ENCODE results near the gene FBF1.

FBF1 gene

DNA sequence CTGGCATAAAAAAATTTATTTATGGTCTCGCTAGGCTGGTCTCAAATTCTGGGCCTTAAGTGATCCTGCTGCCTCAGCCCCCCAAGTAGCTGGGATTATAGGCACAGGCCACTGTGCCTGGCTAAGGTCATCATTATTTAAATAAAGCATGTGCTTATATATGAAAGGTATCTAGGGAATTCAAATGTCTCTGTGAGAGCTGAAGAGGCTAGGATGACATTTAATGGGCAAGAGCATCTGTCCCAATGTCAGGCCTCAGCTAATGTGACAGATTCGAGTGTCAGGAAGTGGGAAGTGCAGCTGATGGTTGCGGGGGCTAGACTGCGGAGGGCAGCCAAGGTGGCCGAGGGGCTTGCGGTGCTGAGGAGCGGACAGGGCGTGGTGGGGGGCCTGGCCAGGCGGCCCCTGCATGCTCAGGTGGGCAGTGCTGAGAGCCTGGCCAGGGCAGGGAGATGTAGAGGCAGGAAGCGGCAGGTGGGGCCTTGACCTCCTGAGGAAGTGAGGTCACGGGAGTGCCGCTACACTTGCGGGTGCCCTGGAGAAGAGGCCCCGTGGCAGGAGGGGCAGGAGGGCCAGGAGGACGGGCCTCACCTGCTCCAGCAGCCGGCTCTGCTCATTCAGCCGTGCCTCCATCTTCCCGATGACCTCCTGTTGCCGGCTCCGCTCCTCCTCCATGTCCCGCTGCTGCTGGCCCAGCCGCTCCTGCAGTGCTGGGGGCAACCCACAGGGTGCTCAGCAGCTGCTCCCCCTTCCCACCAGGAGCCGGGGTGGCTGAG, 23.5 kb downstream of the FBF1 start:
- no peak for DNase-seq (ENCODE audit: low spot score)

DNA sequence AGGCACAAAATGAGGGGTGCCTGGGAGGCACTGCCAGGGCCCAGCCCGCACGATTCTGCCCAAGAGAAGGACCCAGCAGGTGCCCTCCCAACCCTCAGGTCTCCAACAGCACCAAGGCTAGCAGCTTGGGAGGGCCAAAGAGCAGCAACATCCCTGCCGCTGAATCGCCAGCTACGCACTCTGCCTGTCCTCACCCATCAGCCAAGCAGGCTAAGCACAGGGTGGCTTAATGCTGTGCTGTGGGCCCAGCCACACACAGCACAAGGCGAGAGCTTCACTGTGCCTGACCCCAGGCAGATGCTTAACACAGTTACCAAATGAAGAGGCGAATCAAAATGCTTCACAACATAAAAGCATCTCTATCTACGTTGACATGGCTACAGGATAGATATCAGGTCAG, 25.6 kb downstream of the FBF1 start:
- no peak for DNase-seq (ENCODE audit: low spot score)

DNA sequence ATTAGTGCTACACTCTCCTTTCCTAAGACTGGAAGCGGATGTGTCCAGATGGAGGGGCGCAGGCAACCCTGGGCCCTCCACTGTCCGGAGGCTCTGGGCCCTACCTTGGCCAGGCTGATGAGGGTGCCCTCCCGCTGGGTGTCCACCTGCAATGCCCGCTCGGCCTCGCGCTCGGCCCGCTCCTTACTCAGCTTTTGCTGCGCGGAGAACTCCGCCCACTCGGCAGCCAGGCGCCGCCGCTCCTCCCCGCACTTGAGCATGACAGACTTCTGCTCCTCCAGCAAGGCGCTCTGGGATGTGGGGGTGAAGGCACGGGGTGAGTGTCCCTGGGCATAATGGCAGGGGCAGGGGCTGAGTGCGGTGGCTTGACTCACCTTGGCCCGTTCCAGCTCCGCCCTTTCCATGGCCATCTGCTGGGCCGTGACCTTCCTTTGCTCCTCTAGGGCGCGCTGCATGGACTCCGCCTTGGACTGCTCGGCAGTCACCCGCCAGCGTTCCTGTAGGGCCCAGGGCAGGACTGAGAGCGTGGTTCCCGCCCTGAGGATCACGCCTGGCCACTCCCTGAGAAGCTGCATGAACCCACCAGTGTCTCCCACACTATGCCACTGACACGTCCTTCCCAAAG, 26.1 kb downstream of the FBF1 start:
- DNase-seq (ENCODE audit: low spot score) = no peak

DNA sequence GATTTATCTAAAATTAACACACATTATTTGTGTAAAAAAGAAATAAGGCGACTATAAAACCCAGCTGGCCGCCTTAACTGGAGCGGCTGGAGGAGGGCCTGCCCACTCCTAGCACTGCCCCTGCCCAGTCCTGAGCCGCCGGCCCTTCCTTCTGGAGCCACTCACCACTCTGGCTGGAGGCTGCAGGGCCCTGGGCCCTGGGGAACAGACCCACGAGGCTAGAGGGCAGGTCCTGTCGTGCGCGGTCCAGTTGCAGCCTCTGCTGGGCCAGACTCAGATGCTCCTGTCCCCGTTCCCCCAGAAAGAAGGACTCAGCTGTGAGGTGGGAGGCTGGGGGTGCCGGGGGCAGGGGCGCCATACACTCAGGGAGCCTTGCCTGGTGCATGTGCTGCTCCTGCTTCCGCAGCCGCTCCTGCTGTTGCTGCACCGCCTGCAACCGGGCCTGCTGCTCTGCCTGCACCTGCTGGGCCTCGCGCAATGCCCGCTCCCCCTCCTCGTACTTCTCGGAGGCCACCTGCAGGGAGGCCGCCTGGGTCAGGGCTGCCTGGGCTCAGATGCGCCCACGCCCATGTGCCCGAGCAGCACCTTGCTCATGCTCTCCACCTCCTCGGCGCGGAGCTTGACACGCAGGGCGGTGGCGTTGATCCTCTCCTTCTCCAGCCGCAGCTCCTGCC, 27.2 kb downstream of the FBF1 start:
- DNase-seq (ENCODE audit: low spot score) = no peak

DNA sequence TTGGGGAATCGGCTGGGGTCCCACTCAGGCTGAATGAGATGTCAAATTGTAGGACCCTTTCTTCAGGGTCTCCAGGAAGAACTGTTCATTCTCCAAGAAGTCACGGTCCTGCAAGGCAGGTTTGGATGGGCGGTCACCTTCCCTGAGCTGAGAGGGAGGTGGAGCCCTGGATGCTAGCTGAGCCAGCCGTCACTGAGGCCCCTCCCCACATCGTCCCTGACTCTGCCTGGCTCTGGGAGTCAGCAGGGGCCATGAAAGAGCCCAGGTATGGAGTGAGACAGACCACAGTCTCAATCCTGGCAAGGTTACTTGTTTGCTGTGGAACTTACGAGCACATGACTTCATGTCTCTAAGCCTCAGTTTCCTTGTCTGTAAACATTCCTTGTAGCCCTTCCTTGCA, 30.1 kb downstream of the FBF1 start:
- DNase-seq (ENCODE audit: low spot score) = no peak

DNA sequence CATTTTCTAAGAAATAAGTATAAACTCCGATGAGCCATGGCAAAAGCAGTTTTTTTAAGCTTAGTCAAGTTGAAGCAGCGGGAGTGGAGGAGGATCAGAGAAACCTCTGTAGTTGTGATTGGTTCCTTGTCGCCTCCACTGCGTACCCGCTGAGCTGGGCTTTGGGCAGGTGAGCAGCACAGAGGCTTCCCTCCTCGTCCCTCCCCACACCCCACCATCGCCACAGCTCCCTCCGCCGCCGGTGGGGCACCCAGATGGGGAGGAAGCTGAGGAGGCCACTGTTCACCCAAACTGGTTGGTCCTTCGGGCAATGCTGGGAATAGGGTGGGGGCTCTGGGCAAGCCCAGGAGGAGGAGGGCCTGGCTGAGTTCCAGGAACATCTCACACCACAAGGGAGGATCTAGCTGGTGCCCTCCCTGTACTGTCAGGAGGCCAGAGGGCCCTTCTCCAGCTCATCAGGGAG, 31.0 kb downstream of the FBF1 start:
- no peak for DNase-seq (ENCODE audit: low spot score)

DNA sequence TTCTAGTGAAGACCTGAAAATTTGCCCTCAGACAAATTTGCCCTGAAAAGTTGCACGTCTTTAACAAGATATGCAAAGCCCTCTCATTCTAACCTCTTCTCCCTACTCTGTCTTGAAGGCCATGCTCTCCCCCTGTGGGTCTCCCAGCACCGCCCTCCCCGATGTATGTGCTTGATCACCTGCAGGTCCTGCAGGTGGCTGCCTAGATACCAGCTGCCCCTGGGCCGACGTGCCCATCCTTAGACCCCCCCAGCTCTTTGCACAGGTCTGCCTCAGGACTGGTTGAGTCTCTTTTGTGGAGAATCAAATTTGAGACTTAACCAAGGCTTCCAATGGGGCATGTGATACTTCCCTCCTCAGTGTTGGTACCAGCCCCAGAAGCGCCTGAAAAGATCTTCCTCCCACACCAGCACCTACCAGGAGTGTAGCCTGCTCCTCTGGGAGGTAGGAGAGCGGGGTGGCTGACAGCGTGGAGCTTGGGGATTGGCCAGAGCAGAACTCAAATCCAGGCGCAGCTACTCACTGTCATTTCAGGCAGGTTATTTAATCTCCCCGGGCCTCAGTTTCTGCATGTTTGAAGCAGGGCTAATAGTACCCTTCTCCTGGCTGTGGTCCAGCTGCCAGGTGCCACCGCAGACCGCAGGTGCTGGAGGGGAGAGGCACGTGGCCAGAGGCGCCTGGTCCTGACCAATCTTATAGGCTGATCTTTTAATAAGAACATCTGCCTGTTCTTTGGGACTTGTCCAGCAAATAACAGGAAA, 31.6 kb downstream of the FBF1 start:
- no peak for DNase-seq (ENCODE audit: low spot score)

DNA sequence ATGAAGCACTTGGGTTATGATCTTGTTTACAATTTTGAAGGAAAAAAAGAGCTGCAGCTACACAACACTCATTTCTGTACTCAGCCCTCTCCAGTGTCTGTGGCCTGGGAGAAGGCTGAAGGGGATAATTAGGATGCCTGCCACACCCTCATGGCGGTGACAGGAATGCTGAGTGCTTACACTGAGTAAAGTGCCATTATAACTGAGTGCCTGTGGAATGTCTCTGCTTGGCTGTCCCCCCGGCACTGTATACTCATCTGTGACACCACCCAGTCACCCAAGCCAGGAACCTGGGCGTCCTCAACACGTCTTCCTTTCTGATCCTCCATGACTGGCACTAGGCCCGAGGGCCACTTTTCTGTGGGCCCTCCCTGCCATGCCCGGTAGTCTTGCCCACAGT, 32.6 kb downstream of the FBF1 start:
- DNase-seq (ENCODE audit: low spot score) = no peak

DNA sequence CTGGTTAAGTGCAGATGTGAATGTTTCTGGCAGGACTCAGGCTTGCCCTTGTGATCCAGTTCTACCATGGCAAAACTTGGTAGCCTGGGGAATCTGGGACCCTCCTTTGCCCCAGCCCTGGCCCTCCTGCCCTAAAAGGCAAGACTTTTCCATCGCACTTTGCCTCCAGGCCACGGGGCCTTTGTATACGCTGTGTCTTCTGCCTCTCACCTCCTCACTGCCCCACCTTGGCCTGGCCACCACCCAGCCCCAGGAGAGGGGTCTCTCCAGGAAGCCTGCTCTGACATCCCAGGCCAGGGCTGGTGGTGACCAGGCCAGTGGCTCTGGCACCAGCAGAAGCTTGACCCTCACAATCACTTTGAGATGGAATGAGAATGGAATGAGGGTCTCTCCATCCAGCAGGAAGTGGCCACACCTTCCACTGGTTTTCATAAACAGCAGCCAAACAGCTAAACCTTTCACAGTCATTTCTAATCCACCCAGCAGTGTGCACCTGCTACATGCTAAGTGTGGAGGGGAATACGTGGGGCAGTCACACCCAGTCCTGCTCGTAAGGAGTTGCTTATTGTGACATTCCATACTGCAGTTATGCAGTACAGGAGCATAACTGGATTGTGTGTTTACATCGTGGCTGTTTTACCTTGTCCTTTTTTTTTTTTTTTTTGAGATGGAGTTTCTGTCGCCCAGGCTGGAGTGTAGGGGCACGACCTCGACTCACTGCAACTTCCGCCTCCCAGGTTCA, 34.5 kb downstream of the FBF1 start:
- no peak for DNase-seq (ENCODE audit: low spot score)

DNA sequence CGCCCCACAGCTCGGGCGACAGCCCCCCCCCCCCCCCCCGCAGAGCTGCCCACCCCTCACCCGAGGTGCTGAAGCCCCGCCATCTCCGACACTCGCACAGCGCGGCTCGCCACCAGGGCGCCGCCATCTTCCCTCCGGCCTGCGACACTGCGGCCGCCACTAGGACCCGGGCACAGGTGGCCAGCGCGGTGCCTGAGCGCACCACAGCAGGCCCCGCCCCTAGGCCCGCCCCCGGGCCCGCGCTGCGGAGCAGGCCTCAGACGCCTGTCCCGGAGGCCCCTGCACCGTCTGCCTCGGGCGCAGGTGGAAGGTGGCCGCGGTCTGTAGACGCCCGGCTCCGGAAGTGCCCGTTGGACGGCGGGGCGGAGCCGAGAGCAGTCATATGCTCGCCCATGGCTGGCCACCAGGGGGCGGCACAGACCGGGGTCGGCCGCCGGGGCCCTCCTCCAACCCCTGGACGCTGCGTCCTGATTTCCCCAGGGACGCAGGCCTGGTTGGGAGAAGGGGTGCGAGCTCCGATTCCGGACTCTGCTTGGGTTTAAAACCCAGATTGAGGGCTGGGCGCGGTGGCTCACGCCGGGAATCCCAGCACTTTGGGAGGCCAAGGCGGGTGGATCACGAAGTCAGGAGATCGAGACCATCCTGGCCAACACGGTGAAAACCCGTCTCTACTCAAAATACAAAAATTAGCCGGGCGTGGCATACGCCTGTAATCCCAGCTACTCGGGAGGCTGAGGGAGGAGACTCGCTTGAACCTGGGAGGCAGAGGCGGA, 35.9 kb downstream of the FBF1 start, which contains the start of gene MRPL38:
Gene MRPL38 (minus strand): TSS at position 136 of the 773 bp plus-strand sequence. CDS start 9 bp downstream, at position 127.
- DNase-seq (ENCODE audit: low spot score) = peak; percentile 96

DNA sequence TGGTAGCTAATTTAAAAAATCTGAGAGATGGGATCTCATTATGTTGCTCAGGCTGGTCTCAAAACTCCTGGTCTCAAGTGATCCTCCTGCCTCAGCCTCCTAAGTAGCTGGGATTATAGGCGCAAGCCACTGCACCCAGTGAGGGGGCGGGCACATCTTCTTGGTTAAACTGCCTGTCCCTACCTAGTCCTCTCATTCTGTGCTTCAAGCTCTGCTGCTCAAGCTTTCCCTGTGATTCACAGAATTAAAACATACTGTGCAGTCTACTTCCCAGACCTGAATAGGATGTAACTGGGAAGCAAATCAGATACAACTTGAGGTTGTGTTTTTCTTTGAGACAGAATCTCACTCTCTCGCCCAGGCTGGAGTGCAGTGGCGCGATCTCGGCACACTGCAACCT, 38.4 kb downstream of the FBF1 start:
- DNase-seq (ENCODE audit: low spot score) = no peak

DNA sequence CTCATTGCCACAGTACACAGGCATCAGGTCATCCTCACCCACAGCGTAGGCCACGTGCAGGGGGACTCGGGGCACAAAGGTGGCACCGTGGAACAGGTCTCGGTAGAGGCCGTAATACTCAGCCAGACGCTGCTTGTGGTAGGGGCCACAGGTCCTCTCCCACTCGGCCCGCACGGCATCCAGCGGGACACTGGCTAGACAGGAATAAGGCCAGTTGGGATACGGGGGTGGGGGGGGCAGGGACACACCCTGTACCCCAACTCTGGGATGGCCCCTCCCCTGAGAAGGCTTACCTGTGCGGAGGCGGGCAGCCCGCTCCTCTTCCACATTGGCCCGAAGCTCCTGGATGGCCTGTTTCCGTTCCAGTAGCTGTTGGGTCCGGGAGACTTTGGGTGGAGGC, 39.1 kb downstream of the FBF1 start:
- no peak for DNase-seq (ENCODE audit: low spot score)

DNA sequence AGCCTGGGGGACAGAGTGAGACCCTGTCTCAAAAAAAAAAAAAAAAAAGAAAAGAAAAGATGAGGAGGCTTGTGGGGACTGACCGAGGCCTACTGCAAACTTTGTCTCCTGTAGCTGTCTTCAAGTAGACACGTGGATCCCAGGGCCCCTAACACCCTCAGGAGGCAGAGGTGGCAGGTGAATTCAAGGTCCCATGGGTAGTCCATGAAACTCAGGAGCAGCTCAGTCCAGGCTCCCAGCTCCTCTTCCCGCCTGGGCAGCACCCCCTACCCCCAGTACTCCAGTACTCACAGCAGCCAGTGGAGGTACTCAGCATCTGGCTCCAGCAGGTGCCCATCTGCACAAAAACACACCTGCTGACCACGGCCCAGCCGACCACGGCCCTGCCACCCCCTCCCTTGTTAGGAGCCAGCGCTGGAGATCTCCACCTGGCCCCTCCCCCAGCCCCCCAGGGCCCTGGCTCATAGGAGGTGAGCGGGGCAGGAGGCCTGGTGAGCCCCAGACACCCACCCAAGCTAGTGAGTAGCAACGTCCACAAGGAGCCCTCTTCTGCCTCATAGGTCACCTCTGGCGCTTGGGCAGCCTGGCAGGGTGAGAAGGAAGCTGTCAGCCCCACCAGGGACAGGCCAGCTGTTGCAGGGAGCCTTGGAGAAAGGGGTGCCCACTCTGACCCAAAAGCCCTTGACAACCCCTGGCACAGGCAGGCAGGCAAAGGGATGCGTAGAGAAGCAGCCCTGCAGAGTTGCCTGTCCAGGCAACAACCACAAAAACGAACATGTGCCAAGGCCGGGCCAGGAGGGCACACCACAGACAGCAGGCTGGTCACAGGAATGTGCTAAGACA, 39.9 kb downstream of the FBF1 start:
- no peak for DNase-seq (ENCODE audit: low spot score)

DNA sequence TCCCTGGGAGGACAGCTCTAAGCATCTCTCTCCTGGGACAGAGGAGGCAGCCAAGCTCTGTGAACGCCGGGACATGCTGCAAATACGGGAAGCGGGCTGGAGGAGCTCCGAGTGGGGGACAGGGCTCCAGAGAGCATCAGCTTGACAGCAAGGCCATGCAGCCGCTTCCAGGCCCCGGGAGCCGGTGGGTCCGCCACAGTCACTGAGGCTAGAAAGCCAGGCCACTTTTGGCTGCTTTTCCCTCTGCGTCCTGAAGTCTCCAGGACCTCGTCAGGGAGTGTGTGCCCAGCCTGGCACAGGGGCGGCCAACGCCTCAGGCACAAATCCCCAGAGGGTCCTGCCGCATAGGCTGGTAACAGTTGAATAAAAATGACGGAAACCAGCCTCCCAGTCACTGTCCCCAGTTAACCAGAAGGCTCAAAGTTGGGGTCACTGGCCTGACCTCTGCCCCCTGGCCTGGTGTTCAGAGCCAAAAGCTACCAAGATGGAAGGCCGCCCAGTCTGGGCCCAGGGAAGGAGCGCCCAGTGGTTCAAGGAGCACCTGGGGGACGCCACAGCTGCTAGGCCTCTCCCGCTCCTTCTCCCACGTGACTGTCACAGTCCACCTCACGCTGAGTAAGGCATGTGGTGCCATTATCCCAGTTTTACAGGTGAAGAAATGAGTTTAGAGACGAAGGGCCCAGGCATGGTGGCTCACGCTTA, 40.9 kb downstream of the FBF1 start:
- DNase-seq (ENCODE audit: low spot score) = no peak

DNA sequence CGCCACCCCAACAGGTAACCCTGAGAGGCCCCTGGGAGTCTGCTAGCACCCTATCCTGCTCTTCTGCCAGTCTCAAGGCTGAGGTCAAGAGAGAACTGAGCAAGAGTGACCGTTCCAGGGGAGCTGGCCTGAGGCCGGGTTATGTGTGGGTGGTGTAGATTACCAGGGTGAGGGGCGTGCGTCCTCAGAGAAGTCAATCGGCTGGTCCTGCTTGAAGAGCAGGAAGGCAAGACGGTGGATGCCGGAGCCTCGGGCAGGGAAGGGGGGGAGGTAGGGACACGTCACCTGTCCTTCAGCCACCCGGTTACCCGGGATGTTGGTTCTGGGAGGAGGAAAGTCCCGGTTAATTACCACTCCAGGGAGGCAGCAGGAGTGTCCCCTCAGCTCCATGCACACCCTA, 41.5 kb downstream of the FBF1 start:
- no peak for DNase-seq (ENCODE audit: low spot score)

DNA sequence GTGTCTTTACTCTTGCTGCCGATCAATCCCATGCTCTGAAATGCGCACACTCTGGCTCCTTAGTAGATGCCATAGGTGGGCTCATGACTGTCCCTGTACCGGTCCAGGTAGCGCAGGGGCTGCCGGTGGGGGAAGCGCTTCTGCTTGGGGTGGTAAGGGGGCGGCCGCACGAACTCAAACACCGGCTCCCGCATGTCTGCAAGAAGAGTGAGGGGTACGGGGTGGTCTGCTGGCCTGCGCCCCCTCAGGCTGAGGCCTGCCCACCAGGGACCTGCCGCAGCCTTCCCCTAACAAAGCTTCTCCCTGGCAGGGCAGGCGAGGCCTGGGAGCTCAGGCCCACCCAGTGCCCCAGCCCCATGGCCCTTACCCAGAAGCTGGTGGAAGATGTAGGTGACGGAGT, 42.1 kb downstream of the FBF1 start:
- DNase-seq (ENCODE audit: low spot score) = no peak

DNA sequence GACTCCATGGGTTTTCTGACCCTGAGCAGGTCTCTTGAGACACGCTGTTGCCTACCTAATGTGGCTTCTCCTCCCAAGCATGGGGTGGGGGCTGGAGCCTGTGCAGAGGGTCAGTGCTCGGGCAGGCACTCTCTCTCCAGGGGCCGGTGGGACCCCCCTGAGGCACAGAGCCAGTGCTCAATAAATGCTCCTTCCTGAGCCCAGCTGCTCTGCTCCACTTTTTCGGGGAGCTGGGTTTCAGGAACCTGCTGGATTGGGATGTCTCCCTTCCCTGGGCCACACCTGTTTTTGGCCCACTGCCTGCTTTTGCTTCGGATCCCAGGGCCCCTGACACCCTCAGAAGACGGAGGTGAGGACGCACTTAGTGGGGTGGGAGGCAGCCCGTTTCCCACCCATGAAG, 42.8 kb downstream of the FBF1 start:
- no peak for DNase-seq (ENCODE audit: low spot score)

DNA sequence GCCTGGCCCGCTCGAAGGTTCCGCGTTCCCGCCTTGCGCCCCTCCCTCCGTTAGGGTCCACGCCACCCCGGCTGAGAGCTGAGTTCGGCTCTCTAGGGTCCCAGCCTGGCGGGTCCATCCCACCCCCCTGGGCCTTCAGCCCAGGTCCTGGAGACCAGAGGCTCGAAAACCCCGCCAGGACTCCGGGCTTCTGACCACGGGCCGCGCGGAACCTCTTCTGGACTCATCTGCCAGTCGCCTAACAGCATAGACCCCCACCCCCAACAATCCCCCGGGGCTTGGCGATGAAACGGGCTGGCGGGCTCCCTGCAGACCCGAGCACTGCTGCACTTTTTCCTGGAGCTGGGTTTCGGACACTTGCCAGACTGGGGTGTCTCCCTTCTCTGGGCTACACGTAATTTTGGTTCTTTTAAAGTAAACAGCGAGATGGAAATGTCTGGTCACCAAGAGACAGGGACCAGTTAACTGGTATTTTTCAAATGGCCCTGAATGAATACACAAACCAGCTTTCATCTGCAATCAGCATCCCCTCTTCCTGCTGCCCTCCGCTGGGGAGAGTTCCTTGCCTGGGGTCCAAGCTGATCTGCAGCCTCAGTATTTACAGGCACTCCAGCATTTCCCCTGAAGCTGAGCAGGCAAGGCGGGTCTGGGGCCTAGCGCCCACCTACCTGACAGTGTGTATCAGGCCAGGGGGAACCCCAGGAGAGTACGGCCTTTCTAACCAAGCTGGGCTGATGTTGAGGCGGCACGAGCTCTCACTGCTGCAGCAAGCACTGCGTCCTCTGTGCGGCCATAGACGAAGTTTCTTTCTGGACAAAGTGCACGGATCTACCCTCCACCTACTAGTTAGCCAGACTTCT, 43.5 kb downstream of the FBF1 start:
- DNase-seq (ENCODE audit: low spot score) = no peak
